Common myeloid progenitor, CD34-positive (primary cell): Measurements from ENCODE around the gene CNTLN.
A peak's percentile ranks its signal among the peaks of the same experiment; 100 is the strongest.

Experiments used
- CTCF ChIA-PET: fragments of 350-600 bp; sonication (Branson Sonifier 250); formaldehyde crosslinking; loops from one replicate; lab custom pipeline; 2021; ENCODE audit warnings: antibody characterized with exemption; lab: Charles Lee
- POLR2A ChIA-PET: fragments of 350-600 bp; sonication (Branson Sonifier 250); formaldehyde crosslinking; loops from one replicate; lab custom pipeline; 2021; ENCODE audit warnings: antibody characterized with exemption; lab: Charles Lee
- DNase-seq, 3 donors: peaks; one replicate each; pipeline versions ENCODE4 v3.0.0 to v3.0.0-alpha.2; 2013
- H3K27ac ChIP-seq, 2 experiments: 1 replicate in 1 of 2; 2 replicates in 1 of 2; pipeline ENCODE4 v1.7.0; 2013; ENCODE audit warnings: inconsistent platforms in 2 of 2, low read length in 2 of 2, mild to moderate bottlenecking in 2 of 2, low read depth in 1 of 2, moderate library complexity in 1 of 2; ENCODE audit not compliant: severe bottlenecking in 2 of 2, insufficient read depth in 1 of 2, poor library complexity in 1 of 2
- H3K27me3 ChIP-seq, 5 experiments: replicated peaks in 2 of 5; 1 replicate in 3 of 5; 2 replicates in 2 of 5; pipeline versions ENCODE4 v1.6.1 to v1.7.0; 2013; ENCODE audit warnings: low read length in 4 of 5, mild to moderate bottlenecking in 2 of 5, moderate library complexity in 2 of 5, inconsistent platforms in 1 of 5; ENCODE audit not compliant: insufficient read depth in 5 of 5, control insufficient read depth in 4 of 5
- H3K36me3 ChIP-seq, 4 experiments: 1 replicate in 2 of 4; 2 replicates in 2 of 4; pipeline versions ENCODE4 v1.6.1 to v1.7.0; 2013; ENCODE audit warnings: low read length in 3 of 4, control low read depth in 1 of 4, mild to moderate bottlenecking in 1 of 4; ENCODE audit not compliant: control insufficient read depth in 4 of 4, insufficient read depth in 4 of 4
- H3K4me1 ChIP-seq, 4 experiments: 1 replicate in 3 of 4; 2 replicates in 1 of 4; pipeline versions ENCODE4 v1.6.1 to v1.7.1; 2013; ENCODE audit warnings: low read length in 3 of 4, mild to moderate bottlenecking in 3 of 4, control low read depth in 1 of 4, inconsistent platforms in 1 of 4, moderate library complexity in 1 of 4; ENCODE audit not compliant: control insufficient read depth in 4 of 4, insufficient read depth in 4 of 4; ENCODE audit errors: control extremely low read depth in 1 of 4
- H3K4me3 ChIP-seq, 7 experiments: 1 replicate in 4 of 7; 2 replicates in 3 of 7; pipeline versions ENCODE4 v1.5.1 to v1.7.0; 2013; ENCODE audit warnings: mild to moderate bottlenecking in 7 of 7, low read length in 6 of 7, moderate library complexity in 6 of 7, inconsistent platforms in 2 of 7, low read depth in 2 of 7, control low read depth in 1 of 7; ENCODE audit not compliant: insufficient read depth in 4 of 7, control insufficient read depth in 1 of 7; ENCODE audit errors: extremely low read depth in 1 of 7
- H3K9me3 ChIP-seq, 5 experiments: 1 replicate in 4 of 5; 2 replicates in 1 of 5; pipeline versions ENCODE4 v1.6.1 to v1.7.1; 2013; ENCODE audit warnings: low read length in 4 of 5, mild to moderate bottlenecking in 2 of 5, inconsistent platforms in 1 of 5, low read depth in 1 of 5, moderate library complexity in 1 of 5; ENCODE audit not compliant: control insufficient read depth in 4 of 5, insufficient read depth in 2 of 5; ENCODE audit errors: control extremely low read depth in 1 of 5
- WGBS: methylation state at CpG from one replicate; pipeline ENCODE4 v1.1.5; 2013; ENCODE audit not compliant: insufficient coverage; 5-methylcytosine and 5-hydroxymethylcytosine counted together

CNTLN gene

GRCh38 chr9:17293685-17294084, 158.8 kb downstream of the CNTLN start:
- CTCF ChIA-PET: interaction anchor here (1.0 kb wide), 1 partner anchor 12 kb away, joined by 3 read pairs; no protein-coding TSS in a partner anchor
- H3K4me3 ChIP-seq: no peak overlapping the region

GRCh38 chr9:17294822-17295624, 160.2 kb downstream of the CNTLN start:
- H3K9me3 ChIP-seq: peaks cover 0 to 9% (median 2%) of the 10 kb centered on the region in 5 experiments
- H3K36me3 ChIP-seq: peaks cover 0 to 9% (median 4%) of the 10 kb centered on the region in 4 experiments
- ChIA-PET CTCF (interaction anchor here (1.0 kb wide), 1 partner anchor 11 kb away, joined by 3 read pairs; no protein-coding TSS in a partner anchor), POLR2A (no interaction called here)
- no peak for DNase-seq
- H3K27ac ChIP-seq: no peak overlapping the region
- no peaks in the 10 kb centered on the region for H3K4me1 ChIP-seq
- H3K27me3 ChIP-seq: no peaks in the 10 kb centered on the region
- H3K4me3 ChIP-seq: no peak overlapping the region
- WGBS: 92% methylated on average over 24 of the region's 41 CpGs

More at GRCh38 chr9:17293685-17294084, 158.8 kb downstream of the CNTLN start:
- WGBS: 97% methylated on average over 11 of the region's 12 CpGs
- H3K27ac ChIP-seq: no peak overlapping the region
- POLR2A ChIA-PET: no interaction called here
- no peak for DNase-seq
- peaks cover 0 to 9% (median 4%) of the 10 kb centered on the region in 4 experiments for H3K36me3 ChIP-seq
- peaks cover 0 to 9% (median 2%) of the 10 kb centered on the region in 5 experiments for H3K9me3 ChIP-seq
- no peaks in the 10 kb centered on the region for H3K4me1 ChIP-seq
- no peaks in the 10 kb centered on the region for H3K27me3 ChIP-seq

- peaks cover 0 to 7% (median 0%) of the 10 kb centered on the region in 4 experiments for H3K4me1 ChIP-seq
- H3K36me3 ChIP-seq: no peaks in the 10 kb centered on the region
- no peak for DNase-seq
- POLR2A ChIA-PET: no interaction called here
- H3K4me3 ChIP-seq: no peak overlapping the region
- H3K9me3 ChIP-seq: peaks cover 0 to 4% (median 0%) of the 10 kb centered on the region in 5 experiments
- H3K27ac ChIP-seq: no peak overlapping the region
- H3K27me3 ChIP-seq: no peaks in the 10 kb centered on the region
- CTCF ChIA-PET: no interaction called here
Observed at GRCh38 chr9:17315341-17315740, 180.5 kb downstream of the CNTLN start.

- peaks cover 0 to 7% (median 0%) of the 10 kb centered on the region in 4 experiments for H3K4me1 ChIP-seq
- no peaks in the 10 kb centered on the region for H3K36me3 ChIP-seq
- CTCF ChIA-PET: no interaction called here
- H3K27me3 ChIP-seq: no peaks in the 10 kb centered on the region
- WGBS: 100% methylated on average over 1 of the region's 4 CpGs
- no peak for DNase-seq
- POLR2A ChIA-PET: no interaction called here
- no peaks in the 10 kb centered on the region for H3K9me3 ChIP-seq
- no peak overlapping the region for H3K27ac ChIP-seq
- no peak overlapping the region for H3K4me3 ChIP-seq
Observed at GRCh38 chr9:17318821-17319320, 184.0 kb downstream of the CNTLN start.

- no peak overlapping the region for H3K27ac ChIP-seq
- WGBS: no CpG with 5 or more reads among the region's 1 CpG
- peaks cover 0 to 7% (median 0%) of the 10 kb centered on the region in 4 experiments for H3K4me1 ChIP-seq
- no peaks in the 10 kb centered on the region for H3K36me3 ChIP-seq
- H3K4me3 ChIP-seq: no peak overlapping the region
- no peaks in the 10 kb centered on the region for H3K9me3 ChIP-seq
- peak; percentile 22 to 71 (median 49) for DNase-seq
- no peaks in the 10 kb centered on the region for H3K27me3 ChIP-seq
- ChIA-PET POLR2A (no interaction called here), CTCF (no interaction called here)
Observed at GRCh38 chr9:17319864-17320263, 185.0 kb downstream of the CNTLN start.

- no peak overlapping the region for H3K27ac ChIP-seq
- POLR2A ChIA-PET: no interaction called here
- DNase-seq: no peak
- peaks cover 0 to 3% (median 0%) of the 10 kb centered on the region in 4 experiments for H3K36me3 ChIP-seq
- peaks cover 0 to 7% (median 0%) of the 10 kb centered on the region in 4 experiments for H3K4me1 ChIP-seq
- CTCF ChIA-PET: no interaction called here
- no peaks in the 10 kb centered on the region for H3K27me3 ChIP-seq
- no peaks in the 10 kb centered on the region for H3K9me3 ChIP-seq
- 89% methylated on average over 1 of the region's 10 CpGs for WGBS
- H3K4me3 ChIP-seq: no peak overlapping the region
Observed at GRCh38 chr9:17322882-17323864, 188.3 kb downstream of the CNTLN start.
